HepG2 (cell line): Measurements from ENCODE around the gene COX4I2. TPM values are rescaled to one million over a fixed set of nuclear protein-coding genes. Genes with fewer than 3 reads are reported as not detected.
A peak's percentile ranks its signal among the peaks of the same experiment; 100 is the strongest.

Source experiments
- CEBPG ChIP-seq: IDR thresholded peaks from 2 replicates; pipeline ENCODE4 v1.6.1; 2016
- DR1 ChIP-seq: sonication (generic); formaldehyde crosslinking; IDR thresholded peaks from 2 replicates; pipeline ENCODE4 v1.8.0; 2021; ENCODE audit warnings: mild to moderate bottlenecking, missing genetic modification reagents, inconsistent platforms
- EP300 ChIP-seq, 3 experiments: sonication (generic) in 1 of 3; formaldehyde crosslinking in 1 of 3; IDR thresholded peaks; 2 replicates each; pipeline versions ENCODE4 v1.5.1 to v1.6.1; 2011 to 2020; ENCODE audit warnings: low read depth in 2 of 3, low read length in 2 of 3, borderline replicate concordance in 1 of 3, improper control_type of control experiment in 1 of 3, mild to moderate bottlenecking in 1 of 3, missing genetic modification reagents in 1 of 3, moderate library complexity in 1 of 3
- FOXO4 ChIP-seq: sonication (generic); formaldehyde crosslinking; conservative IDR thresholded peaks from 2 replicates; pipeline ENCODE4 v1.8.1; 2023; ENCODE audit warnings: missing genetic modification reagents
- GTF3A ChIP-seq: sonication (generic); formaldehyde crosslinking; conservative IDR thresholded peaks from 2 replicates; pipeline ENCODE4 v1.4.0; 2020; ENCODE audit warnings: mild to moderate bottlenecking, missing genetic modification reagents
- HNF4G ChIP-seq, 2 experiments: sonication (generic) in 1 of 2; formaldehyde crosslinking in 1 of 2; IDR thresholded peaks; 2 replicates each; pipeline versions ENCODE4 v1.4.0 to v1.6.1; 2011 to 2020; ENCODE audit warnings: borderline replicate concordance in 2 of 2, low read depth in 2 of 2, mild to moderate bottlenecking in 2 of 2, low read length in 1 of 2, missing genetic modification reagents in 1 of 2, moderate library complexity in 1 of 2
- KDM6A ChIP-seq: IDR thresholded peaks from 2 replicates; pipeline ENCODE4 v1.6.1; 2016; ENCODE audit warnings: low read depth
- MAFG ChIP-seq: sonication (generic); formaldehyde crosslinking; IDR thresholded peaks from 2 replicates; pipeline ENCODE4 v1.5.1; 2020; ENCODE audit warnings: mild to moderate bottlenecking, missing genetic modification reagents
- MAZ ChIP-seq, 2 experiments: sonication (generic) in 1 of 2; formaldehyde crosslinking in 1 of 2; IDR thresholded peaks; 2 replicates each; pipeline versions ENCODE4 v1.5.0 to v1.6.1; 2012 to 2020; ENCODE audit warnings: low read depth in 2 of 2, mild to moderate bottlenecking in 2 of 2, borderline replicate concordance in 1 of 2, improper control_type of control experiment in 1 of 2, low read length in 1 of 2, missing genetic modification reagents in 1 of 2, moderate library complexity in 1 of 2
- NFAT5 ChIP-seq: sonication (generic); formaldehyde crosslinking; IDR thresholded peaks from 2 replicates; pipeline ENCODE4 v1.4.0; 2020; ENCODE audit warnings: missing genetic modification reagents
- NFE2L1 ChIP-seq: sonication (generic); formaldehyde crosslinking; IDR thresholded peaks from 2 replicates; pipeline ENCODE4 v1.4.0; 2020; ENCODE audit warnings: missing genetic modification reagents, mild to moderate bottlenecking, borderline replicate concordance
- NONO ChIP-seq, 2 experiments: fragments of 450-650 bp in 1 of 2; sonication (generic) in 1 of 2; formaldehyde crosslinking in 1 of 2; IDR thresholded peaks in 1 of 2; conservative IDR thresholded peaks in 1 of 2; 2 replicates each; pipeline versions ENCODE4 v1.6.1 to v1.8.0; 2017 to 2022; ENCODE audit warnings: mild to moderate bottlenecking in 1 of 2, missing genetic modification reagents in 1 of 2, moderate library complexity in 1 of 2
- PAF1 ChIP-seq: IDR thresholded peaks from 2 replicates; pipeline ENCODE4 v1.6.1; 2016; ENCODE audit warnings: missing genetic modification reagents, missing compliant biosample characterization
- POLR2A ChIP-seq, 2 experiments: IDR thresholded peaks; 2 replicates each; pipeline ENCODE4 v1.6.1; 2011; ENCODE audit warnings: low read depth in 2 of 2, low read length in 2 of 2, mild to moderate bottlenecking in 1 of 2, moderate library complexity in 1 of 2; ENCODE audit not compliant: insufficient read depth in 1 of 2
- SKIL ChIP-seq: sonication (generic); formaldehyde crosslinking; IDR thresholded peaks from 2 replicates; pipeline ENCODE4 v1.8.0; 2022; ENCODE audit warnings: missing genetic modification reagents, mild to moderate bottlenecking, moderate library complexity, borderline replicate concordance
- ZBTB20 ChIP-seq: sonication (generic); formaldehyde crosslinking; IDR thresholded peaks from 2 replicates; pipeline ENCODE4 v1.8.1; 2023; ENCODE audit warnings: missing genetic modification reagents, low read depth, mild to moderate bottlenecking, borderline replicate concordance
- ZNF441 ChIP-seq: sonication (generic); formaldehyde crosslinking; IDR thresholded peaks from 2 replicates; pipeline ENCODE4 v1.7.0; 2021; ENCODE audit warnings: missing genetic modification reagents, borderline replicate concordance
- ZNF562 ChIP-seq: sonication (generic); formaldehyde crosslinking; IDR thresholded peaks from 2 replicates; pipeline ENCODE4 v1.8.0; 2022; ENCODE audit warnings: missing genetic modification reagents, borderline replicate concordance
- polyA plus RNA-seq, 8 experiments: library from polyadenylated mRNA; depleted of rRNA in 3 of 8; stranded (reverse) in 7 of 8; unstranded in 1 of 8; fragments of >200 nt; fragmentation: Illumina TruSeq in 4 of 8; extraction: Trizol in 4 of 8; gene quantifications; 2 replicates each; pipeline versions ENCODE4 v1.2.1 to v1.2.3, GENCODE V29; 2011 to 2016; ENCODE audit warnings: low read depth in 4 of 8, missing spikeins in 1 of 8, mixed read lengths in 1 of 8; ENCODE audit not compliant: insufficient read depth in 1 of 8
- total RNA-seq, 5 experiments: library from RNA; depleted of rRNA; stranded (reverse); fragments of >200 nt; fragmentation: Illumina TruSeq; extraction: Trizol; gene quantifications; 2 replicates each; pipeline ENCODE4 v1.2.3, GENCODE V29; 2016; ENCODE audit warnings: low read depth in 1 of 5

Gene COX4I2
- total and polyA plus RNA-seq, 2 of the 13 experiments (the other 11 are each of a cell fraction or from before 2014, with no cell fraction given), result 1.1 TPM; not detected in 1

- TF ChIP-seq NFAT5 (peak; percentile 5; the same call in 1 of the 2 replicates), EP300 (IDR thresholded peaks at IDR 0.05; ENCODE audit: low read depth in 2 of 2, low read length in 2 of 2) (no peak), EP300 (CRISPR knock-in tag; IDR thresholded peaks at IDR 0.05; ENCODE audit: borderline replicate concordance) (no peak), ZBTB20 (CRISPR knock-in tag) (0 out of 2 replicates have a peak, but pooled peaks have one; percentile 61), GTF3A (CRISPR knock-in tag) (0 out of 2 replicates have a peak, but pooled peaks have one; percentile 43), FOXO4 (CRISPR knock-in tag) (no peak), NFE2L1 (no peak), MAFG (CRISPR knock-in tag) (no peak), NONO (IDR thresholded peaks at IDR 0.05) (no peak), NONO (CRISPR knock-in tag; conservative IDR thresholded peaks at IDR 0.05) (peak; percentile 63; the same call in 1 of the 2 replicates), CEBPG (CRISPR knock-in tag) (peak; percentile 38; the same call in 1 of the 2 replicates), PAF1 (peak; percentile 87), ZNF441 (peak; percentile 15; the same call in 1 of the 2 replicates), POLR2A (IDR thresholded peaks at IDR 0.05; ENCODE audit: insufficient read depth in 1 of 2, low read depth in 2 of 2, low read length in 2 of 2) (peak; percentile 56 to 87; a peak in 3 of 4 replicates), SKIL (CRISPR knock-in tag) (no peak), KDM6A (no peak), DR1 (no peak), HNF4G (IDR thresholded peaks at IDR 0.05; ENCODE audit: borderline replicate concordance, low read depth, low read length) (no peak), HNF4G (CRISPR knock-in tag; IDR thresholded peaks at IDR 0.05; ENCODE audit: borderline replicate concordance, low read depth) (peak; percentile 76; the same call in 1 of the 2 replicates), ZNF562 (CRISPR knock-in tag) (no peak), MAZ (IDR thresholded peaks at IDR 0.05; ENCODE audit: borderline replicate concordance, low read depth, low read length) (peak; percentile 94; the same call in 1 of the 2 replicates), MAZ (CRISPR knock-in tag; IDR thresholded peaks at IDR 0.05; ENCODE audit: low read depth) (peak; percentile 83)
Measured at GRCh38 chr20:31661625-31662371, 24.1 kb downstream of the COX4I2 start (continued).
